ENCODE measurements around the gene SHB. TPM values are rescaled to one million over a fixed set of nuclear protein-coding genes. Genes with fewer than 3 reads are reported as not detected.

SHB gene
- total RNA-seq, 2 experiments from 2014 or later = 1.1 to 1.2 TPM

GRCh38 chr9:37952731-37953130 is 116.3 kb downstream of the SHB start:
- no peak overlapping the region for H3K4me3 ChIP-seq (ENCODE audit: low read length)
- H3K4me1 ChIP-seq (ENCODE audit: insufficient read depth, low read length) = no peaks in the 10 kb centered on the region
- CTCF ChIA-PET = no interaction called here
- no peaks in the 10 kb centered on the region for H3K9me3 ChIP-seq (ENCODE audit: control insufficient read depth in 1 of 2, insufficient read depth in 1 of 2, low read length in 2 of 2)
- no peaks in the 10 kb centered on the region for H3K36me3 Mint-ChIP-seq (ENCODE audit: low read depth)
- no peaks in the 10 kb centered on the region for H3K9me3 Mint-ChIP-seq
- no peak overlapping the region for H3K4me3 Mint-ChIP-seq
- DNase-seq (no peak), ATAC-seq (ENCODE audit: poor library complexity) (no peak)
- intact Hi-C loops (cut with DNase I, micrococcal nuclease) = no loop called here
- H3K27me3 Mint-ChIP-seq = no peaks in the 10 kb centered on the region
- no peaks in the 10 kb centered on the region for H3K36me3 ChIP-seq (ENCODE audit: insufficient read depth, low read length)
- H3K4me1 Mint-ChIP-seq (ENCODE audit: low read depth) = no peaks in the 10 kb centered on the region
- H3K27ac Mint-ChIP-seq = no peak overlapping the region
- TF ChIP-seq CTCF (IDR thresholded peaks at IDR 0.05) = no peak
- H3K27me3 ChIP-seq (ENCODE audit: control insufficient read depth in 1 of 2, insufficient read depth in 2 of 2, low read length in 2 of 2) = no peaks in the 10 kb centered on the region
- no peak overlapping the region for H3K27ac ChIP-seq (ENCODE audit: low read depth in 1 of 2, low read length in 2 of 2)
- POLR2A ChIA-PET = no interaction called here

- H3K9me3 ChIP-seq (ENCODE audit: control insufficient read depth in 1 of 2, insufficient read depth in 1 of 2, low read length in 2 of 2) = no peaks in the 10 kb centered on the region
- CTCF ChIA-PET = no interaction called here
- H3K27ac Mint-ChIP-seq = no peak overlapping the region
These were observed 117.2 kb downstream of the SHB start for GRCh38 chr9:37951671-37952449.

GRCh38 chr9:37950561-37950960 is 118.5 kb downstream of the SHB start:
- Mint-ChIP-seq H3K9me3 (no peaks in the 10 kb centered on the region), H3K36me3 (ENCODE audit: low read depth) (no peaks in the 10 kb centered on the region), H3K27ac (no peak overlapping the region), H3K4me3 (no peak overlapping the region), H3K4me1 (ENCODE audit: low read depth) (no peaks in the 10 kb centered on the region), H3K27me3 (no peaks in the 10 kb centered on the region)
- intact Hi-C loops (cut with DNase I, micrococcal nuclease) = no loop called here
- Histone ChIP-seq H3K4me1 (ENCODE audit: insufficient read depth, low read length) (no peaks in the 10 kb centered on the region), H3K27ac (ENCODE audit: low read depth in 1 of 2, low read length in 2 of 2) (no peak overlapping the region), H3K36me3 (ENCODE audit: insufficient read depth, low read length) (no peaks in the 10 kb centered on the region), H3K9me3 (ENCODE audit: control insufficient read depth in 1 of 2, insufficient read depth in 1 of 2, low read length in 2 of 2) (no peaks in the 10 kb centered on the region), H3K4me3 (ENCODE audit: low read length) (no peak overlapping the region), H3K27me3 (ENCODE audit: control insufficient read depth in 1 of 2, insufficient read depth in 2 of 2, low read length in 2 of 2) (no peaks in the 10 kb centered on the region)
- ChIA-PET CTCF (no interaction called here), POLR2A (no interaction called here)
- ATAC-seq (ENCODE audit: poor library complexity) (no peak), DNase-seq (no peak)
- no peak for TF ChIP-seq CTCF (IDR thresholded peaks at IDR 0.05)

More at GRCh38 chr9:37951671-37952449, 117.2 kb downstream of the SHB start:
- H3K4me1 ChIP-seq (ENCODE audit: insufficient read depth, low read length) = no peaks in the 10 kb centered on the region
- no peak overlapping the region for H3K4me3 Mint-ChIP-seq
- ATAC-seq (ENCODE audit: poor library complexity) = no peak
- POLR2A ChIA-PET = no interaction called here
- no peaks in the 10 kb centered on the region for H3K27me3 ChIP-seq (ENCODE audit: control insufficient read depth in 1 of 2, insufficient read depth in 2 of 2, low read length in 2 of 2)
- H3K36me3 ChIP-seq (ENCODE audit: insufficient read depth, low read length) = no peaks in the 10 kb centered on the region
- H3K27me3 Mint-ChIP-seq = no peaks in the 10 kb centered on the region
- intact Hi-C loops (cut with DNase I, micrococcal nuclease) = no loop called here
- no peak overlapping the region for H3K4me3 ChIP-seq (ENCODE audit: low read length)
- no peak for DNase-seq
- no peaks in the 10 kb centered on the region for H3K4me1 Mint-ChIP-seq (ENCODE audit: low read depth)
- no peak overlapping the region for H3K27ac ChIP-seq (ENCODE audit: low read depth in 1 of 2, low read length in 2 of 2)
- TF ChIP-seq CTCF (IDR thresholded peaks at IDR 0.05) = no peak
- no peaks in the 10 kb centered on the region for H3K36me3 Mint-ChIP-seq (ENCODE audit: low read depth)
- H3K9me3 Mint-ChIP-seq = no peaks in the 10 kb centered on the region
